Measurements from ENCODE around the gene REEP5.
"Not testable (repeated sequence)": the region's sequence is repeated elsewhere in the genome, so short reads cannot be mapped to it uniquely, and the experiment has no call there.

The REEP5 gene

GRCh38 chr5:112861638-112861985, 60.4 kb downstream of the REEP5 start:
- peaks cover 16 to 25% (median 16%) of the 10 kb centered on the region in 3 donors for H3K36me3 ChIP-seq
- no peaks in the 10 kb centered on the region for H3K9me3 ChIP-seq
- TF ChIP-seq CTCF (IDR thresholded peaks at IDR 0.05), result no peak
- intact Hi-C loops (cut with DNase I; ENCODE audit: low total_unique reads), result loop anchor here (5.0 kb wide), 2 partner anchors 61 to 101 kb away; partner anchors contain the start of gene REEP5
- H3K27me3 ChIP-seq, result no peaks in the 10 kb centered on the region
- peak overlapping the region; percentile 79 to 80 for H3K4me3 ChIP-seq
- peak overlapping the region; percentile 75 to 80 for H3K27ac ChIP-seq
- no peak for DNase-seq
- peaks cover 0 to 32% (median 22%) of the 10 kb centered on the region in 4 donors for H3K4me1 ChIP-seq

DNA sequence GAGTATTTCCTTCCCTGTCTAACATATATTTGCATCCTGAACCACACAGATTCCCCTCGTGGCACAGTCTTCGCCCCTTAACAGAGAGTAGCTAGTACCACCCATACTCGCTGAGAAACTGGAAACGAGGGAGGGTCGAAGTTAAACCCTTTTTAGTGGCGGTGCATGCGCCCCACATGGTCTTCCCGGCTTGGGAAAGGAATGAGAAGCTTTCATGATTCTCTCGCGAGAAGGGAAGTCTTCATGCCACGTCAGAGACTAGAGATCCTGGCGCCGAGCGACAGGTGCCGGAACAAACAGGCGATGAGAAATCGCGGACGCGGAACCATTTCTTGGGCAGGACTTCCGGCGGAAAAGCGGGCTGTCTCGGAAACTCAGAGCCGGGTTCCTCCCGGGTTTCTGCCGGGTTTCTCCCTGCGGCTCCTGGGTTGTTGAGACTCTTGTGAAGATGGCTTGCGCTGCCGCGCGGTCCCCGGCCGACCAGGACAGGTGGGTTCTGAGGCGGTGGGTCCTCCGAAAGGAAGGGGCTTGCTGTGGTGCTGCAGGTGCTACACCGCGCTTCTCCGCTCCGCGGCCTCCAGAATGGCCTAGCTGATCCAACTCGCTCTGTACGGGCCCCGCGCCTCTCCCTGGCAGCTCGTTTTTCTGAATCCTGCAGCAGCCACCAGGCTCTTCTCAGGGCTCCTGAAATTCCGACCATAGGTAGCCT, 60.9 kb downstream of the REEP5 start, which contains the start of gene SRP19:
Gene SRP19, plus strand, starts transcription at position 359 of the 709 bp plus-strand sequence. Its CDS starts 90 bp downstream, at position 449.
- Histone ChIP-seq H3K27ac (peak within 1 kb of the TSS; percentile 75 to 80), H3K4me1 (peaks cover 0 to 32% (median 22%) of the 10 kb centered on the region in 4 donors), H3K36me3 (peaks cover 10 to 20% (median 16%) of the 10 kb centered on the region in 3 donors), H3K27me3 (no peaks in the 10 kb centered on the region), H3K9me3 (no peaks in the 10 kb centered on the region), H3K4me3 (peak within 1 kb of the TSS; percentile 79 to 80)
- TF ChIP-seq CTCF (IDR thresholded peaks at IDR 0.05), result no peak
- intact Hi-C loops (cut with DNase I; ENCODE audit: low total_unique reads), result loop anchor here (5.0 kb wide), 2 partner anchors 61 to 101 kb away; partner anchors contain the start of gene REEP5
- peak; percentile 95 to 96 for DNase-seq

- H3K27ac ChIP-seq, result peak overlapping the region; percentile 75 to 80
- not testable (repeated sequence) for H3K27me3 ChIP-seq, H3K9me3 ChIP-seq, DNase-seq
- H3K4me3 ChIP-seq, result peak overlapping the region; percentile 79 to 80
- peaks cover 0 to 32% (median 22%) of the 10 kb centered on the region in 4 donors for H3K4me1 ChIP-seq
- intact Hi-C loops (cut with DNase I; ENCODE audit: low total_unique reads), result loop anchor here (5.0 kb wide), 2 partner anchors 62 to 102 kb away; partner anchors contain the start of gene REEP5
- H3K36me3 ChIP-seq, result peaks cover 6 to 14% (median 13%) of the 10 kb centered on the region in 3 donors
Measured at GRCh38 chr5:112860571-112860928, 61.5 kb downstream of the REEP5 start.

DNA sequence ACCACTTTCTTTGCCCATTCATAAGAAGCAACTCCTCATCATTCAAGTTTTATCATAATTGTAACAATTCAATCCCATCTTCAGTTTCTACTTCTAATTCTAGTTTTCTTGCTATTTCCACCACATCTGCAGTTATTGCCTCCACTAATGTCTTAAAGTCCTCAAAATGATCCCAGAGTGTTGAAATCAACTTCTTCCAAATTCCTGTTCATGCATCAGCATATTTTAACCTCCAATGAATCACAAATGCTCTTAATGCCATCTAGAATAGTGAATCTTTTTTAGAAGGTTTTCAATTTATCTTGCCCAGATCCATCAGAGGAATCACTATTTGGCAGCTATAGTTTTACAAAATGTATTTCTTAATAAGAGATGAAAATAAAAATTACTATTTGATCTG, 64.2 kb downstream of the REEP5 start:
- intact Hi-C loops (cut with DNase I; ENCODE audit: low total_unique reads), result loop anchor here (5.0 kb wide), 2 partner anchors 54 to 306 kb away; no protein-coding TSS in a partner anchor
- no peak for TF ChIP-seq CTCF (IDR thresholded peaks at IDR 0.05)
- Histone ChIP-seq H3K9me3 (peaks cover 0 to 4% (median 0%) of the 10 kb centered on the region in 3 donors), H3K4me1 (peaks cover 0 to 15% (median 14%) of the 10 kb centered on the region in 4 donors), H3K27me3 (no peaks in the 10 kb centered on the region), H3K4me3 (no peak overlapping the region), H3K27ac (no peak overlapping the region), H3K36me3 (no peaks in the 10 kb centered on the region)
- DNase-seq, result no peak

- intact Hi-C loops (cut with DNase I; ENCODE audit: low total_unique reads), result loop anchor here (5.0 kb wide), 2 partner anchors 58 to 302 kb away; no protein-coding TSS in a partner anchor
- no peak for DNase-seq
- H3K27me3 ChIP-seq, result no peaks in the 10 kb centered on the region
- no peak for TF ChIP-seq CTCF (IDR thresholded peaks at IDR 0.05)
- H3K4me1 ChIP-seq, result no peaks in the 10 kb centered on the region
- H3K36me3 ChIP-seq, result no peaks in the 10 kb centered on the region
- no peak overlapping the region for H3K27ac ChIP-seq
- H3K4me3 ChIP-seq, result no peak overlapping the region
- H3K9me3 ChIP-seq, result peaks cover 0 to 4% (median 0%) of the 10 kb centered on the region in 3 donors
Measured at GRCh38 chr5:112854651-112855050, 67.4 kb downstream of the REEP5 start.

DNA sequence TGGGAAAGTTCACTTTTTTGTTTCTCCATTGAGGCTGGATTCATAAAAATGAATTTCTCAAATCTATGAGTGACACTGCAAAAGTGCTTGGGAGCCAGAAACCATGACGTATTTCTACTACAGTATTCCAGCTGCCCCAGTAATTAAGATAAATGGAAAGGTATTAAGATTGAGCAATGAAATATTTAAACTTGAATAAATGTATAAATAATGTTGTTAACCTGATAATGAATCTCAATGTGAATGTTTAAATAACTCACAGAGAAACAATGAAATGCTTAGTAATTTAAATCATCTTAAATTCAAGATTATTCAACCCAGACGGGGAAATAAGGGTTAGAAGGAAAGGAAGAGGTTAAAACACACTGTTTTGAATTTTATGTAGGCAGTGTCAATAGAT, 72.1 kb downstream of the REEP5 start:
- H3K4me1 ChIP-seq, result peaks cover 0 to 5% (median 0%) of the 10 kb centered on the region in 4 donors
- no peak for TF ChIP-seq CTCF (IDR thresholded peaks at IDR 0.05)
- no peak for DNase-seq
- intact Hi-C loops (cut with DNase I; ENCODE audit: low total_unique reads), result no loop called here
- H3K4me3 ChIP-seq, result no peak overlapping the region
- H3K27me3 ChIP-seq, result no peaks in the 10 kb centered on the region
- H3K27ac ChIP-seq, result no peak overlapping the region
- H3K36me3 ChIP-seq, result no peaks in the 10 kb centered on the region
- H3K9me3 ChIP-seq, result peaks cover 0 to 4% (median 0%) of the 10 kb centered on the region in 3 donors
